ENCODE data around the gene LIME1. TPM values are rescaled to one million over a fixed set of nuclear protein-coding genes. Genes with fewer than 3 reads are reported as not detected.

LIME1 gene
- total and polyA plus RNA-seq, 2 of the 4 experiments (the other 2 are of a cell fraction) = 0.36 to 7.8 TPM

DNA sequence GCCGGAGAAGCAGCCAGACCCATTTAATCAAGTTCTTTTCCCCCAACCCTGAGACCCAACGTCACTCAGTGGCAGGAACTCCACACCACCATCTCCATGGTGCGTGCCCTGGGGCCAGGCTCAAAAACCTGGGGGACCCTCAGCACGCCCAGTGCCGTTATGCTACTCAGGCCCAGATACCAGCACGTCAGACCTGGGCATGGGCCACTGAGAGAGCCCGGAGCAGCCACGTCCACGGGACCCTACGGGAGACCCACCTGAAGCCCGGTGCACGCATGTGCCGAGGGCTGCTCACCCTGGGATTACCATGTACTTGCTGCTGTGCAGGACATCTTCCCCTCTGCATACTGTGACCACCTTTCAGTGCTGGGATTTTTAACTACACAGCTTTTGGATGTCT lies 16.9 kb downstream of the LIME1 start:
- Histone ChIP-seq H4K8ac (ENCODE audit: low read depth in 2 of 2, low read length in 2 of 2) (no peak overlapping the region), H3K18ac (ENCODE audit: low read depth, low read length) (no peak overlapping the region), H3K14ac (replicated peaks; ENCODE audit: low read depth, low read length) (no peak overlapping the region), H3K9me3 (ENCODE audit: control insufficient read depth, insufficient read depth, low read length) (no peaks in the 10 kb centered on the region), H3K56ac (ENCODE audit: extremely low read depth, insufficient read depth, low read length) (no peak overlapping the region), H2AK5ac (ENCODE audit: low read depth, low read length) (no peak overlapping the region), H3K4me1 (ENCODE audit: control insufficient read depth, insufficient read depth, low read length) (no peaks in the 10 kb centered on the region), H3K4me3 (ENCODE audit: insufficient read depth, low read depth, low read length) (no peak overlapping the region), H3K79me1 (ENCODE audit: low read depth in 1 of 2, low read length in 2 of 2) (peaks cover 0 to 7% of the 10 kb centered on the region in 2 experiments; a peak in 1 of 4 replicates), H3K27me3 (ENCODE audit: control insufficient read depth, insufficient read depth, low read length) (no peaks in the 10 kb centered on the region), H3K4me2 (ENCODE audit: low read depth, low read length) (no peak overlapping the region), H2BK120ac (ENCODE audit: low read depth, low read length) (no peak overlapping the region), H3K23ac (ENCODE audit: low read depth, low read length) (no peak overlapping the region), H4K20me1 (ENCODE audit: insufficient read depth, low read length) (no peaks in the 10 kb centered on the region; the same call in 1 of the 2 replicates), H4K5ac (ENCODE audit: low read depth, low read length) (no peak overlapping the region), H3K9me1 (ENCODE audit: insufficient read depth, low read length) (0 out of 2 replicates have a peak, but pooled peaks cover 4% of the 10 kb centered on the region), H4K91ac (ENCODE audit: insufficient read depth, low read depth, low read length) (no peak overlapping the region), H3K27ac (ENCODE audit: insufficient read depth, low read length) (no peak overlapping the region), H3K9ac (ENCODE audit: low read depth, low read length) (no peak overlapping the region), H2BK5ac (ENCODE audit: low read depth, low read length, poor library complexity, severe bottlenecking) (no peak overlapping the region), H3K36me3 (ENCODE audit: control insufficient read depth, insufficient read depth, low read length) (peaks cover 5% of the 10 kb centered on the region; the same call in 1 of the 2 replicates), H2AFZ (replicated peaks; ENCODE audit: low read length, poor library complexity) (no peak overlapping the region), H3K4ac (ENCODE audit: low read depth, low read length) (no peak overlapping the region), H2BK15ac (ENCODE audit: low read depth, low read length) (no peak overlapping the region), H2BK20ac (ENCODE audit: low read depth, low read length) (no peak overlapping the region), H2AK9ac (replicated peaks; ENCODE audit: low read depth, low read length, poor library complexity) (no peak overlapping the region)
- dilution Hi-C loops (cut with HindIII; ENCODE audit: low sequenced_read_pairs, unreplicated experiment) (no loop called here), intact Hi-C loops (cut with micrococcal nuclease) (no loop called here), in situ Hi-C loops (cut with MboI; ENCODE audit: low sequenced_read_pairs) (no loop called here)
- BruUV-seq (replicated peaks) = no TSS peak
- DNase-seq (no peak), ATAC-seq (ENCODE audit: low read depth) (no peak)
- TF ChIP-seq MXI1 (IDR thresholded peaks at IDR 0.05; ENCODE audit: borderline replicate concordance, low read depth, low read length) (no peak), SMC3 (IDR thresholded peaks at IDR 0.05; ENCODE audit: low read depth, low read length) (no peak), CHD1 (IDR thresholded peaks at IDR 0.05; ENCODE audit: low read depth, low read length) (no peak)
- TF ChIP-seq, protein P1, sequence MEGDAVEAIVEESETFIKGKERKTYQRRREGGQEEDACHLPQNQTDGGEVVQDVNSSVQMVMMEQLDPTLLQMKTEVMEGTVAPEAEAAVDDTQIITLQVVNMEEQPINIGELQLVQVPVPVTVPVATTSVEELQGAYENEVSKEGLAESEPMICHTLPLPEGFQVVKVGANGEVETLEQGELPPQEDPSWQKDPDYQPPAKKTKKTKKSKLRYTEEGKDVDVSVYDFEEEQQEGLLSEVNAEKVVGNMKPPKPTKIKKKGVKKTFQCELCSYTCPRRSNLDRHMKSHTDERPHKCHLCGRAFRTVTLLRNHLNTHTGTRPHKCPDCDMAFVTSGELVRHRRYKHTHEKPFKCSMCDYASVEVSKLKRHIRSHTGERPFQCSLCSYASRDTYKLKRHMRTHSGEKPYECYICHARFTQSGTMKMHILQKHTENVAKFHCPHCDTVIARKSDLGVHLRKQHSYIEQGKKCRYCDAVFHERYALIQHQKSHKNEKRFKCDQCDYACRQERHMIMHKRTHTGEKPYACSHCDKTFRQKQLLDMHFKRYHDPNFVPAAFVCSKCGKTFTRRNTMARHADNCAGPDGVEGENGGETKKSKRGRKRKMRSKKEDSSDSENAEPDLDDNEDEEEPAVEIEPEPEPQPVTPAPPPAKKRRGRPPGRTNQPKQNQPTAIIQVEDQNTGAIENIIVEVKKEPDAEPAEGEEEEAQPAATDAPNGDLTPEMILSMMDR (conservative IDR thresholded peaks at IDR 0.05; ENCODE audit: low read depth, low read length) = no peak
- CTCF ChIA-PET = no interaction called here
- POLR2A ChIA-PET (ENCODE audit: unreplicated experiment) = interaction anchor here (0.5 kb wide), 1 partner anchor 125 kb away, joined by 3 read pairs; no protein-coding TSS in a partner anchor
- 97% methylated on average over 6 of the region's 13 CpGs; no CpG with 5 or more reads in 1 of the 2 experiments for WGBS, 2 experiments (ENCODE audit: extremely low coverage in 2 of 2, insufficient read length in 1 of 2)

All from IMR-90 (cell line).